Measurements from ENCODE around the gene IPMK.

IPMK gene

DNA sequence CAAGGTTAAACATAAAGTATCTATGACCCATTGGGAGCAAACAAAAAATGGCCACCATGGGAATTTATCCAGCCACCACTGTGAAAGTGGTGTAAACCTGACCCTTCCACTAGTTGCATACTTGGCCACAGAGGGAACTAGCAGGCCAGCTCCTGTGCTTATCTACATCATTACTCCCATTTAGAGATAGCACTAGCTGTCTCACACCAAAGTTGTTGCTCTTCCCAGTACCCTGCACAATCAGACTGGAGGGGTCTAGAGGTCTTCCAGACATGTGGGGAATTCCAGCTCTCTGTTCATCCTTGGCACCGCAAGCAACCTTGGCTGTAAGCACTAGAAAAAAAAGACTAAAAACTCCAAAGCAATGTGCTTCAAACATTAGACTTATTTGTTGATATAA is 113.9 kb downstream of the IPMK start:
- no peak for DNase-seq (ENCODE audit: low spot score)

GRCh38 chr10:58152673-58153263 is 114.9 kb downstream of the IPMK start:
- no peak for DNase-seq (ENCODE audit: low spot score)

DNA sequence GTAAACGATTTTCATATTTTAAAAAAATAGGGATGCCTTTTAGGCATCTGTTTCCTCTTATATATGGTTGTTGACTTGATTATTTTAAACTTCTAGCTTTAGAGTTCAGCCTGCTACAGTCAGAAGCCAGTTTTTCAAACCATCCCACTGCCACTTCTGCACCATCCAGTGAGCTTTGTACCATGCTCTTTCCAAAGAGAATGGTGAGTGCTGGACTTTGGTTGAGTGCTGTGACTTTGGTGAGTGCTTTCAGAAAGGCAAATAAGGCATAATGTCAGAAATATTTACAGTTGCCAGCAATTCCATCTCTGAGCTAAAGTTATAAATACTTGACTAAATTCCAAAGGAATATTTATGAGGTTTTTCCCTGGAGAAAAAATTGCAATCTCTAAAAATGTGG is 117.4 kb downstream of the IPMK start:
- DNase-seq (ENCODE audit: low spot score): no peak

DNA sequence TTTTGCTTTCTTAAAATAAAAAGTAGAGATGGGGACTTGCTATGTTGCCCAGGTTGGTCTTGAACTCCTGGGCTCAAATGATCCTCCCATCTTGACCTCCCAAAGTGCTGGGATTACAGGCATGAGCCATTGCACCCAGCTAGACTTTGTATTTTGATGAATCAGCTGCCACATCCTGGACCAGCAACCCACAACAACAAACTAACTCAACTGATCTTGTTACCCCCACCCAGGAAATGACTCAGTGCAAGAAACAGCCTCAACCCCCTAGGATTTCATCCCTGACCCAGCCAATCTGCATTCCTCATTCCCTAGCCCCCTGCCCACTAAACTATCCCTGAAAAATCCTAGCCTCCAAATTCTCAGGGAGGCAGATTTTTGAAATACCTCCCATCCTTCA is 123.8 kb downstream of the IPMK start:
- DNase-seq (ENCODE audit: low spot score): no peak
